Measurements from ENCODE around the gene ABCB7. TPM values are rescaled to one million over a fixed set of nuclear protein-coding genes. Genes with fewer than 3 reads are reported as not detected.

The ABCB7 gene
- total RNA-seq, 1 donor from 2014 or later: 31.5 TPM

DNA sequence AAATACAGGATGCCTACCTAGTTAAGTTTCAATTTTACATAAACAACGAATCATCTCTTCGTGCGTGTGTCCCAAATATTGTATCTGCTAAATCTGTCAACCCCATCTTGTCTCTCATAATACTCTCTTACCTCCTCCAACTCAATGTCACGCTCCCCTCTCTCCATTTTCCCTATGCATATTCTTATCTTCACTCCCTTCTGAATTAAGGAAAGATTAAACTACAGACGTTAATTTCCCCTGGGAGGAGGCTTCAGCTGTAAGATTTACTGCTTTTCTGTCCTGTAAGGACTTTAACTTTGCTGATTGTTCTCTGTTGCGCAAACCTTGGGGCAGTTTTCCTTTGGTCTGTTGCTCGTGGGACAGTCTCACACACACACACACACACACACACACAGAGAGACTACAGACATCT, 455 bp upstream of the ABCB7 start:
- H3K27ac Mint-ChIP-seq (ENCODE audit: unreplicated experiment): peak overlapping the region; percentile 90
- H3K4me1 Mint-ChIP-seq: peaks cover 30% of the 10 kb centered on the region
- TF ChIP-seq, protein P1, sequence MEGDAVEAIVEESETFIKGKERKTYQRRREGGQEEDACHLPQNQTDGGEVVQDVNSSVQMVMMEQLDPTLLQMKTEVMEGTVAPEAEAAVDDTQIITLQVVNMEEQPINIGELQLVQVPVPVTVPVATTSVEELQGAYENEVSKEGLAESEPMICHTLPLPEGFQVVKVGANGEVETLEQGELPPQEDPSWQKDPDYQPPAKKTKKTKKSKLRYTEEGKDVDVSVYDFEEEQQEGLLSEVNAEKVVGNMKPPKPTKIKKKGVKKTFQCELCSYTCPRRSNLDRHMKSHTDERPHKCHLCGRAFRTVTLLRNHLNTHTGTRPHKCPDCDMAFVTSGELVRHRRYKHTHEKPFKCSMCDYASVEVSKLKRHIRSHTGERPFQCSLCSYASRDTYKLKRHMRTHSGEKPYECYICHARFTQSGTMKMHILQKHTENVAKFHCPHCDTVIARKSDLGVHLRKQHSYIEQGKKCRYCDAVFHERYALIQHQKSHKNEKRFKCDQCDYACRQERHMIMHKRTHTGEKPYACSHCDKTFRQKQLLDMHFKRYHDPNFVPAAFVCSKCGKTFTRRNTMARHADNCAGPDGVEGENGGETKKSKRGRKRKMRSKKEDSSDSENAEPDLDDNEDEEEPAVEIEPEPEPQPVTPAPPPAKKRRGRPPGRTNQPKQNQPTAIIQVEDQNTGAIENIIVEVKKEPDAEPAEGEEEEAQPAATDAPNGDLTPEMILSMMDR (conservative IDR thresholded peaks at IDR 0.05): no peak
- no peaks in the 10 kb centered on the region for H3K9me3 Mint-ChIP-seq
- no peak for DNase-seq (ENCODE audit: low read depth, low spot score)
- H3K27me3 Mint-ChIP-seq (ENCODE audit: low read depth): no peaks in the 10 kb centered on the region
- peaks cover 2% of the 10 kb centered on the region for H3K36me3 Mint-ChIP-seq (ENCODE audit: low read depth)
- H3K4me3 Mint-ChIP-seq: peak overlapping the region; percentile 98

- peaks cover 2% of the 10 kb centered on the region for H3K36me3 Mint-ChIP-seq (ENCODE audit: low read depth)
- H3K4me3 Mint-ChIP-seq: peak overlapping the region; percentile 98
- no peaks in the 10 kb centered on the region for H3K9me3 Mint-ChIP-seq
- peak overlapping the region; percentile 90 for H3K27ac Mint-ChIP-seq (ENCODE audit: unreplicated experiment)
- TF ChIP-seq, protein P1 (conservative IDR thresholded peaks at IDR 0.05): no peak
- peaks cover 30% of the 10 kb centered on the region for H3K4me1 Mint-ChIP-seq
- DNase-seq (ENCODE audit: low read depth, low spot score): no peak
- H3K27me3 Mint-ChIP-seq (ENCODE audit: low read depth): no peaks in the 10 kb centered on the region
Measured at GRCh38 chrX:75155447-75155826, 646 bp downstream of the ABCB7 start.

GRCh38 chrX:75154871-75155270, 1.2 kb downstream of the ABCB7 start:
- H3K4me3 Mint-ChIP-seq: peak overlapping the region; percentile 43
- H3K4me1 Mint-ChIP-seq: peaks cover 33% of the 10 kb centered on the region
- TF ChIP-seq, protein P1 (conservative IDR thresholded peaks at IDR 0.05): no peak
- peaks cover 2% of the 10 kb centered on the region for H3K36me3 Mint-ChIP-seq (ENCODE audit: low read depth)
- H3K27ac Mint-ChIP-seq (ENCODE audit: unreplicated experiment): no peak overlapping the region
- H3K9me3 Mint-ChIP-seq: no peaks in the 10 kb centered on the region
- no peak for DNase-seq (ENCODE audit: low read depth, low spot score)
- H3K27me3 Mint-ChIP-seq (ENCODE audit: low read depth): no peaks in the 10 kb centered on the region

DNA sequence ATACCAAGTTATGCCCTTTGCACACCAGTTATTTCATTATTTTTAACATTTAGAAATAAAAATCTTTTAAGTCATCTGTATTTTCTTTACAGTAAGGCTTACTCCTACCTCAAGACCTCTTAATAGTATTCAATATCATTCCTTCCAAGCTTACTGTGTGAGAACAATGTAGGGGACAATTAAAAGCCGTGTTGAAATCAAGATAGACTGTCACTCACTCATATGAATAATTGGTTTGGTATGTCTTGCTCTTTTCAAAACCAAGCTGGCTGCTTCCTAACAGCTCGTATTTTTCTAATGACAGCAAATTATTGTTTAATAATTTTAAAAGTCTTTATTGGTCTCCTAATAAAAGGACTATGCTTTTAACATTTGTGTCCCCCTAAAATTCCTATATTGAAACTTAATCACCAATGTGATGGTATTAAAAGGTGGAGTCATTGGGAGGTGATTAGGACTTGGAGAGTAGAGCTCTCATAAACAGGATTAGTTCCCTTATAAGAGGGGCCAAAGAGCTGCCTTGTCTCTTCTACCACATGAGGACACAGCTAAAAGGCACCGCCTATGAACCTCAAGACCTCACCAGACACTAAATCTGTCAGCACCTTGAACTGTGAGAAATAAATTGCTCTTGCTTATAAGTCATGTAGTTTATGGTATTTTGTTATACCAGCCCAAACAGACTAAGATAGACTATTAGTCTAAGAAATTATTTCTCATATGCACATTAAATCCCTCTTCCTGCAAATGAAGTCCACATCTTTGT, 4.1 kb downstream of the ABCB7 start:
- peaks cover 7% of the 10 kb centered on the region for H3K36me3 Mint-ChIP-seq (ENCODE audit: low read depth)
- H3K9me3 Mint-ChIP-seq: peaks cover 7% of the 10 kb centered on the region
- DNase-seq (ENCODE audit: low read depth, low spot score): no peak
- H3K4me1 Mint-ChIP-seq: peaks cover 36% of the 10 kb centered on the region
- H3K27me3 Mint-ChIP-seq (ENCODE audit: low read depth): no peaks in the 10 kb centered on the region
- no peak overlapping the region for H3K27ac Mint-ChIP-seq (ENCODE audit: unreplicated experiment)
- no peak overlapping the region for H3K4me3 Mint-ChIP-seq
- TF ChIP-seq, protein P1 (conservative IDR thresholded peaks at IDR 0.05): no peak

GRCh38 chrX:75149654-75150053, 6.4 kb downstream of the ABCB7 start:
- H3K4me3 Mint-ChIP-seq: no peak overlapping the region
- TF ChIP-seq, protein P1 (conservative IDR thresholded peaks at IDR 0.05): no peak
- no peaks in the 10 kb centered on the region for H3K27me3 Mint-ChIP-seq (ENCODE audit: low read depth)
- H3K4me1 Mint-ChIP-seq: peaks cover 14% of the 10 kb centered on the region
- peak overlapping the region; percentile 39 for H3K27ac Mint-ChIP-seq (ENCODE audit: unreplicated experiment)
- peaks cover 13% of the 10 kb centered on the region for H3K36me3 Mint-ChIP-seq (ENCODE audit: low read depth)
- H3K9me3 Mint-ChIP-seq: peaks cover 15% of the 10 kb centered on the region
- no peak for DNase-seq (ENCODE audit: low read depth, low spot score)

Data from neural crest cell (in vitro differentiated cells).